ENCODE measurements around the gene DCAF17. TPM values are rescaled to one million over a fixed set of nuclear protein-coding genes. Genes with fewer than 3 reads are reported as not detected.
A peak's percentile ranks its signal among the peaks of the same experiment; 100 is the strongest.

DCAF17 gene, protein sequence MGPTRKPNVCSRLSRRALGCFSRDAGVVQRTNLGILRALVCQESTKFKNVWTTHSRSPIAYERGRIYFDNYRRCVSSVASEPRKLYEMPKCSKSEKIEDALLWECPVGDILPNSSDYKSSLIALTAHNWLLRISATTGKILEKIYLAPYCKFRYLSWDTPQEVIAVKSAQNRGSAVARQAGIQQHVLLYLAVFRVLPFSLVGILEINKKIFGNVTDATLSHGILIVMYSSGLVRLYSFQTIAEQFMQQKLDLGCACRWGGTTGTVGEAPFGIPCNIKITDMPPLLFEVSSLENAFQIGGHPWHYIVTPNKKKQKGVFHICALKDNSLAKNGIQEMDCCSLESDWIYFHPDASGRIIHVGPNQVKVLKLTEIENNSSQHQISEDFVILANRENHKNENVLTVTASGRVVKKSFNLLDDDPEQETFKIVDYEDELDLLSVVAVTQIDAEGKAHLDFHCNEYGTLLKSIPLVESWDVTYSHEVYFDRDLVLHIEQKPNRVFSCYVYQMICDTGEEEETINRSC
- 21.8 TPM for polyA plus RNA-seq
- long read RNA-seq, donor 1, result 0 reads
- long read RNA-seq, donor 2, result 0 reads
- long read RNA-seq, donor 3, result 0 reads
- long read RNA-seq, donor 4, result 0 reads
- long read RNA-seq, donor 5, partial matches to known transcripts, result 0 of 1 reads
- long read RNA-seq, donor 5, other reads (novel, unspliced or antisense), result 0 of 1 reads
- long read RNA-seq, donor 6, partial matches to known transcripts, result 8 of 8 reads
- long read RNA-seq, donor 6, other reads (novel, unspliced or antisense), result 0 of 8 reads
- long read RNA-seq, donor 7, result 0 reads
- long read RNA-seq, donor 8, result 0 reads
- long read RNA-seq, donor 9, partial matches to known transcripts, result 1,641 of 1,641 reads
- long read RNA-seq, donor 9, other reads (novel, unspliced or antisense), result 0 of 1,641 reads
- long read RNA-seq, donor 10, full-length matches to known transcripts, result 2 of 2 reads
- long read RNA-seq, donor 10, partial matches to known transcripts, result 0 of 2 reads
- long read RNA-seq, donor 10, other reads (novel, unspliced or antisense), result 0 of 2 reads
- long read RNA-seq, donor 11, partial matches to known transcripts, result 0 of 1 reads
- long read RNA-seq, donor 11, other reads (novel, unspliced or antisense), result 0 of 1 reads

DNA sequence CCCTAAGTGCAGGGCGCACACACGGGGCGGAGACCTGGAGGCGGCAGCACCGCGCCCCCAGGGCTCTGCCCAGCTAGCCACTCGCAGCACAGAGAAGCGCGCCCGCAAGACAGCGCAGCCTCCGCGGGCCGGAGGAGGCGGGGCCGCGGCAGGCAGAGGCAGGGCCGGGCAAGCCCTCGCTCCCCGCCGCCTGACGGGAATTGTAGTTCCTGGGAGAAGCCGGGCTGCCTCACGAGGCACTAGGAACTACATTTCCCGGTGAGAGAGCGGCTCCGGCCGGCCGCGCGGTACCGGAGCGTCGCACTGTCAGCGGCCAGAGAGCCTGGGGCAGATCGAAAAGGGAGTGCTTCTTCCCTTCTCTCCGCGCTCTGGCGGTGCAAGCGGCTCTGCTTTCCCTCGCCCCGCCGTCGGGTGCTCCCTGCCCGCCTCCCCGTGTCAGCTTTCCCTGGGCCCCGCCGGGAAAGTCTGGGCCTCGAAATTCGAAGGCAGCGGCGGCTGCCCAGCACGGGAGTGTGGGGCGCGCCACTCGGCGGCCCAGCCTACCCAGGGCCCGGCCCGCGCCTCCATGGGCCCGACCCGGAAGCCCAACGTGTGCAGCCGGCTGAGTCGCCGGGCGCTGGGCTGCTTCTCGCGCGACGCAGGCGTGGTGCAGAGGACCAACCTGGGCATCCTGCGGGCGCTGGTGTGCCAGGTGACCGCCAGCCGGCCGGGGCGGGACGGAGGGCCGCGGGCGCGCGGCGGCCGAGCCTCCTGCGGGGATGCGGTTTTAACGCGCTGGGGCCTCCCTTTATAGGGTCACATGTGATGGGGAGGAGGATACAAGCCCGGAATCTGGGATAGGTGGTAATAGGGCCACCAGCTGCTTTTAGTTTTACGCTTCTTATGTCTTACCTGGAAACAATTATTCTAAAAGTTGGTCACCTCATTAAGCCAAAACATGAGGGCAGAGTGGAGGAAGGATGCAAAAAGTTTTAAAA, at the start of gene DCAF17:
TSS of gene DCAF17 (plus strand) at position 214 of the 977 bp plus-strand sequence. CDS start at position 566, 352 bp downstream.
- H3K4me1 ChIP-seq (ENCODE audit: control insufficient read depth, insufficient read depth, low read length), result peaks cover 16% of the 10 kb centered on the region
- H3K9me3 ChIP-seq (ENCODE audit: control insufficient read depth, low read depth, low read length), result peaks cover 6% of the 10 kb centered on the region
- peak within 1 kb of the TSS; percentile 78 for H3K4me3 ChIP-seq (ENCODE audit: low read length)
- peak within 1 kb of the TSS; percentile 100 for H3K27ac ChIP-seq (ENCODE audit: low read length)
- DNase-seq, result peak; percentile 98 to 99
- no peaks in the 10 kb centered on the region for H3K27me3 ChIP-seq (ENCODE audit: control insufficient read depth, insufficient read depth, low read length)
- 20% methylated on average over 1 of the region's 92 CpGs for WGBS (ENCODE audit: insufficient coverage, low lambda C conversion rate)
- peaks cover 11% of the 10 kb centered on the region for H3K36me3 ChIP-seq (ENCODE audit: control insufficient read depth, insufficient read depth, low read length)

- H3K9me3 ChIP-seq (ENCODE audit: control insufficient read depth, low read depth, low read length), result no peaks in the 10 kb centered on the region
- DNase-seq, result no peak
- H3K4me1 ChIP-seq (ENCODE audit: control insufficient read depth, insufficient read depth, low read length), result no peaks in the 10 kb centered on the region
- no peaks in the 10 kb centered on the region for H3K36me3 ChIP-seq (ENCODE audit: control insufficient read depth, insufficient read depth, low read length)
- H3K27ac ChIP-seq (ENCODE audit: low read length), result no peak overlapping the region
- no peaks in the 10 kb centered on the region for H3K27me3 ChIP-seq (ENCODE audit: control insufficient read depth, insufficient read depth, low read length)
- WGBS (ENCODE audit: insufficient coverage, low lambda C conversion rate), result 100% methylated on average over 1 of the region's 10 CpGs
- H3K4me3 ChIP-seq (ENCODE audit: low read length), result no peak overlapping the region
Observed at GRCh38 chr2:171386627-171387026, 47.4 kb upstream of the DCAF17 start.

GRCh38 chr2:171387052-171387451, 47.0 kb upstream of the DCAF17 start:
- no peaks in the 10 kb centered on the region for H3K9me3 ChIP-seq (ENCODE audit: control insufficient read depth, low read depth, low read length)
- no peak overlapping the region for H3K27ac ChIP-seq (ENCODE audit: low read length)
- DNase-seq, result no peak
- no peak overlapping the region for H3K4me3 ChIP-seq (ENCODE audit: low read length)
- H3K27me3 ChIP-seq (ENCODE audit: control insufficient read depth, insufficient read depth, low read length), result no peaks in the 10 kb centered on the region
- WGBS (ENCODE audit: insufficient coverage, low lambda C conversion rate), result no CpG with 5 or more reads among the region's 7 CpGs
- no peaks in the 10 kb centered on the region for H3K36me3 ChIP-seq (ENCODE audit: control insufficient read depth, insufficient read depth, low read length)
- H3K4me1 ChIP-seq (ENCODE audit: control insufficient read depth, insufficient read depth, low read length), result no peaks in the 10 kb centered on the region

DNA sequence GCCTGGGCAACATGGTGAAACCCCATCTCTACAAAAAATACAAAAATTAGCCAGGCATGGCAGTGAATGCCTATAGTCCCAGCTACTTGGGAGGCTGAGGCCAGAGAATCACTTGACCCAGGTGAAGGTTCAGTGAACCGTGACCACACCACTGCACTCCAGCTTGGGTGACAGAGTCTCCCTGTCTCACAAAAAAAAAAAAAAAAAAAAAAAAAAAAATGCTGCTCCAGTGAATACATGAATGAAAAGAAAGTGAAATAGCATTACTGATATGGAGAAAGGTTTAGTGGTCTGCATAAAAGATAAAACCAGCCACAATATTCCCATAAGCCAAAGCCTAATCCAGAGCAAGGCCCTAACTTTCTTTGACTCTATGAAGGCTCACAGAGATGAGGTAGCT, 44.7 kb upstream of the DCAF17 start:
- DNase-seq, result no peak
- H3K9me3 ChIP-seq (ENCODE audit: control insufficient read depth, low read depth, low read length), result no peaks in the 10 kb centered on the region
- no peak overlapping the region for H3K27ac ChIP-seq (ENCODE audit: low read length)
- WGBS (ENCODE audit: insufficient coverage, low lambda C conversion rate), result no CpG with 5 or more reads among the region's 1 CpG
- H3K27me3 ChIP-seq (ENCODE audit: control insufficient read depth, insufficient read depth, low read length), result no peaks in the 10 kb centered on the region
- no peaks in the 10 kb centered on the region for H3K4me1 ChIP-seq (ENCODE audit: control insufficient read depth, insufficient read depth, low read length)
- H3K4me3 ChIP-seq (ENCODE audit: low read length), result no peak overlapping the region
- no peaks in the 10 kb centered on the region for H3K36me3 ChIP-seq (ENCODE audit: control insufficient read depth, insufficient read depth, low read length)

GRCh38 chr2:171389780-171390179, 44.2 kb upstream of the DCAF17 start:
- Histone ChIP-seq H3K4me3 (ENCODE audit: low read length) (no peak overlapping the region), H3K27ac (ENCODE audit: low read length) (no peak overlapping the region), H3K9me3 (ENCODE audit: control insufficient read depth, low read depth, low read length) (no peaks in the 10 kb centered on the region), H3K4me1 (ENCODE audit: control insufficient read depth, insufficient read depth, low read length) (no peaks in the 10 kb centered on the region), H3K36me3 (ENCODE audit: control insufficient read depth, insufficient read depth, low read length) (no peaks in the 10 kb centered on the region), H3K27me3 (ENCODE audit: control insufficient read depth, insufficient read depth, low read length) (no peaks in the 10 kb centered on the region)
- 100% methylated on average over 1 of the region's 1 CpG for WGBS (ENCODE audit: insufficient coverage, low lambda C conversion rate)
- no peak for DNase-seq

DNA sequence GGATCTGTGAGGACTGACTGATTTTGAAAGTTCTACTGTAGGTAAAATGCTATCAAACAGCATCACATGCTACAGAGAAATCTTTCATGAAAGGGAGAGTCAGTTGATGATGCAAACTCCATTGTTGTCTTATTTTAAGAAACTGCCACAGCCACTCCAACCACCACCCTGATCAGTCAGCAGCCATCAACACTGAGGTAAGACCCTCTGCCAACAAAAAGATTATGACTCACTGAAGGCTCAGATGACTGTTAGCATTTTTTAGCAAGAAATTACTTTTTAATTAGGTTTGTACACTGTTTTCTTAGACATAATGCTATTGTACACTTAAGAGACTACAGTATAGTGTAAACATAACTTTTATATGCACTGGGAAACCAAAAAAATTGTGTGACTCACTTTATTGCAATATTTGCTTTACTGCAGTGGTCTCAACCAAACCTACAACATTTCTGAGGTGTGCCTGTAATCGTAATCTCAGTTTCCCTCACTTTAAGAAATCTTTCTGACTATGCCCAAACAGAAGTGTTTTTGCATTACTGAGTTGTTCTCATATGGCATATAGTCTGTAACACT, 43.0 kb upstream of the DCAF17 start:
- Histone ChIP-seq H3K4me1 (ENCODE audit: control insufficient read depth, insufficient read depth, low read length) (no peaks in the 10 kb centered on the region), H3K9me3 (ENCODE audit: control insufficient read depth, low read depth, low read length) (no peaks in the 10 kb centered on the region), H3K27ac (ENCODE audit: low read length) (no peak overlapping the region), H3K36me3 (ENCODE audit: control insufficient read depth, insufficient read depth, low read length) (no peaks in the 10 kb centered on the region), H3K27me3 (ENCODE audit: control insufficient read depth, insufficient read depth, low read length) (no peaks in the 10 kb centered on the region), H3K4me3 (ENCODE audit: low read length) (no peak overlapping the region)
- DNase-seq, result no peak
- WGBS (ENCODE audit: insufficient coverage, low lambda C conversion rate), result no CpG with 5 or more reads among the region's 1 CpG

DNA sequence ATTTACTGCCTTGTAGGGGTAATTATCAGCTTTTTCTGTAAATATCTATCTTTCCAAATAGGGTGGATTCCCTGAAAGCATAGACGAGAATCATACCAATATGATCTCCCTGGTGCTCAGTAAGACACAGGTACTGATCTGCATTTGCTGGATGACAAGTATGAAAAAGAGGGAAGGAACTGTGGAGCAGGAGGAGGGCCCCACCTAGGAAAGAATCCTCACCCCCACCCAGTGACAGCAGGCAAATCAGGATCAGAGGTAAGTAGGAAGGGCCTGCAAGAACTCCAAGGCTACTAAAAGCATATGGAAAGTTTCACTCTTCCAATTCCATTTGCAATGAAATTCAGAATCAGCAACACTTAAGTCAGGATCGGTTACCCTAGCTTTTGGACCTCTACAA, 42.5 kb upstream of the DCAF17 start:
- no peaks in the 10 kb centered on the region for H3K4me1 ChIP-seq (ENCODE audit: control insufficient read depth, insufficient read depth, low read length)
- H3K27me3 ChIP-seq (ENCODE audit: control insufficient read depth, insufficient read depth, low read length), result no peaks in the 10 kb centered on the region
- no peaks in the 10 kb centered on the region for H3K36me3 ChIP-seq (ENCODE audit: control insufficient read depth, insufficient read depth, low read length)
- H3K4me3 ChIP-seq (ENCODE audit: low read length), result no peak overlapping the region
- WGBS (ENCODE audit: insufficient coverage, low lambda C conversion rate), result no CpG with 5 or more reads among the region's 2 CpGs
- no peak overlapping the region for H3K27ac ChIP-seq (ENCODE audit: low read length)
- H3K9me3 ChIP-seq (ENCODE audit: control insufficient read depth, low read depth, low read length), result no peaks in the 10 kb centered on the region
- DNase-seq, result no peak

DNA sequence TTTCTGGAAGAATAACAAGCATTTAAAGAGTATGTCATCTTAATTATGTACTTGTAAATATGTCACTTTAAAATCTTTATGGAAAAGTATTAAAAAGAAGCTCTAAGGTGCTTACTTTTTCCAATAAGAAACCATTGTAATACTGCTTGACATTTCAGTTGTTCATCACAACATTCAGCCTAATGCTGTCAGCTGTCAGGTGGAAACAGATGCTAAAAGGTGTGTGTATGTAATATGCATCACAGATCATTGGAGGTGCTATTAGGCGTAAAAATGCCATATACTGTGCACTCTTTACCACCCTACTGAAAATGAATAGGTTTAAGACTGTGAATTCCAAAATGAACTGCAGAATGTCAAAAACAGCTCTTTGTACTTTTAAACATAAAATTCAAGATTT, 40.5 kb upstream of the DCAF17 start:
- no CpG with 5 or more reads among the region's 1 CpG for WGBS (ENCODE audit: insufficient coverage, low lambda C conversion rate)
- no peaks in the 10 kb centered on the region for H3K9me3 ChIP-seq (ENCODE audit: control insufficient read depth, low read depth, low read length)
- H3K4me3 ChIP-seq (ENCODE audit: low read length), result no peak overlapping the region
- H3K36me3 ChIP-seq (ENCODE audit: control insufficient read depth, insufficient read depth, low read length), result no peaks in the 10 kb centered on the region
- no peaks in the 10 kb centered on the region for H3K27me3 ChIP-seq (ENCODE audit: control insufficient read depth, insufficient read depth, low read length)
- no peak for DNase-seq
- H3K4me1 ChIP-seq (ENCODE audit: control insufficient read depth, insufficient read depth, low read length), result no peaks in the 10 kb centered on the region
- no peak overlapping the region for H3K27ac ChIP-seq (ENCODE audit: low read length)

DNA sequence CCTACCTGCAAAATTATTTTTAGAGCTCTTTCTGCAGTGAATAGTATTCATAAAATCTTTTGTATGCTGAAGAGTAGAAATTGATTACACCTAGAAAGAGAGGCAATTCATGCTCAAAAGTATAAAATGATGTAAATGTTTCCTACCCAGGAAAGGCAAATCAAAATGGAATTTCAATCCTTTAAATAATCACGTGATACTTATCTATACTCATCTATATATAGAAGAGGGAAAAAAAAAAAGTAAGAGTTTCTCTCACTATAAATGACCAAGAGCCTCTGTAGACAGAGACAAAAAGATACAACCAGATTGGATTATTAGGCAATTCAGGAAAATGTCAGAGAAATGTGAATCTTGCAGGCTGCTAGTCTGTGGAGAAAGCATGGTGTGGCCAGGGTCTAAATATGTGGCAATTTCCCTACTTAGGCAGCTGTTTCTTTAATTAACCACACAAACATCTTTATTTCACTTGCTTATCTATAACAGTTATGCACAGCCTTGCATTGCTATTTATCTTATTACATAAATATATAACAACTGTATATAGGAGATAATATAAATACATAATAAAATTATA, 39.8 kb upstream of the DCAF17 start:
- Histone ChIP-seq H3K27ac (ENCODE audit: low read length) (no peak overlapping the region), H3K4me1 (ENCODE audit: control insufficient read depth, insufficient read depth, low read length) (no peaks in the 10 kb centered on the region), H3K27me3 (ENCODE audit: control insufficient read depth, insufficient read depth, low read length) (no peaks in the 10 kb centered on the region), H3K36me3 (ENCODE audit: control insufficient read depth, insufficient read depth, low read length) (no peaks in the 10 kb centered on the region), H3K4me3 (ENCODE audit: low read length) (no peak overlapping the region), H3K9me3 (ENCODE audit: control insufficient read depth, low read depth, low read length) (no peaks in the 10 kb centered on the region)
- no peak for DNase-seq
- WGBS (ENCODE audit: insufficient coverage, low lambda C conversion rate), result 78% methylated on average over 1 of the region's 1 CpG
